GM12874 (cell line): Measurements from ENCODE around the gene CDK15.

ENCODE experiments used
- TF ChIP-seq, protein P1 (sequence below): IDR thresholded peaks from 2 replicates; pipeline ENCODE4 v1.5.1; 2011; ENCODE audit warnings: low read depth, mild to moderate bottlenecking, control low read depth, low read length, moderate library complexity; ENCODE audit not compliant: insufficient read depth

CDK15 gene

DNA sequence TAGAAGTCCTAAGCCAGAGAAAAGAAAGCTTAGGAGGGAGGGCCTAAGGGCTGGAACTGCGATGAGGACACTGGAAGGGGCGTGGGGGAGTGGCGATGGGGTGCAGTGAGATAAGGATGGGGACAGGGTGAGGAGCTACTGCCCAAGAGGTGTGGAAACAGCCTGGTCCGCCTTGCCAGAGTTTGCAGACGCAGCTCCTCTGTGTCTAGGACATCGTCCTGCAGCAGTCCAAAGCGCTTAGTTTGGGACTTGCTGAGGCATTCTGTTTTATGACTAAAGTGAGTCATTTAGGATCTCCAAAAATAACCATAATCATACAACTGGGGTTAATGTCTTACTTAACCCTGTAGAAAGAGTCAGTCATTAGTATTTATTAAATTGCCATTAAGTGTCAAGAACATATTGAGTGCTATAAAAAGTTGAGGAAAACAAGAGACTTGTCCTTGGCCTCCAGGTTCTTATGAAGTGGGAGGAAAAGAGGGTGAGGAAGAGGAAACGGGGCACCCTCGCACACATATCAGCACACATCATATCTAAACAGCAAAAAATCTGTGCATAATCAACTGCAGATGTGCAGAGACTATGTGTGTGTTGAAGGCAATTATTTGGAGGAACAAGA is 74.8 kb downstream of the CDK15 start:
- TF ChIP-seq, protein P1, sequence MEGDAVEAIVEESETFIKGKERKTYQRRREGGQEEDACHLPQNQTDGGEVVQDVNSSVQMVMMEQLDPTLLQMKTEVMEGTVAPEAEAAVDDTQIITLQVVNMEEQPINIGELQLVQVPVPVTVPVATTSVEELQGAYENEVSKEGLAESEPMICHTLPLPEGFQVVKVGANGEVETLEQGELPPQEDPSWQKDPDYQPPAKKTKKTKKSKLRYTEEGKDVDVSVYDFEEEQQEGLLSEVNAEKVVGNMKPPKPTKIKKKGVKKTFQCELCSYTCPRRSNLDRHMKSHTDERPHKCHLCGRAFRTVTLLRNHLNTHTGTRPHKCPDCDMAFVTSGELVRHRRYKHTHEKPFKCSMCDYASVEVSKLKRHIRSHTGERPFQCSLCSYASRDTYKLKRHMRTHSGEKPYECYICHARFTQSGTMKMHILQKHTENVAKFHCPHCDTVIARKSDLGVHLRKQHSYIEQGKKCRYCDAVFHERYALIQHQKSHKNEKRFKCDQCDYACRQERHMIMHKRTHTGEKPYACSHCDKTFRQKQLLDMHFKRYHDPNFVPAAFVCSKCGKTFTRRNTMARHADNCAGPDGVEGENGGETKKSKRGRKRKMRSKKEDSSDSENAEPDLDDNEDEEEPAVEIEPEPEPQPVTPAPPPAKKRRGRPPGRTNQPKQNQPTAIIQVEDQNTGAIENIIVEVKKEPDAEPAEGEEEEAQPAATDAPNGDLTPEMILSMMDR = no peak

DNA sequence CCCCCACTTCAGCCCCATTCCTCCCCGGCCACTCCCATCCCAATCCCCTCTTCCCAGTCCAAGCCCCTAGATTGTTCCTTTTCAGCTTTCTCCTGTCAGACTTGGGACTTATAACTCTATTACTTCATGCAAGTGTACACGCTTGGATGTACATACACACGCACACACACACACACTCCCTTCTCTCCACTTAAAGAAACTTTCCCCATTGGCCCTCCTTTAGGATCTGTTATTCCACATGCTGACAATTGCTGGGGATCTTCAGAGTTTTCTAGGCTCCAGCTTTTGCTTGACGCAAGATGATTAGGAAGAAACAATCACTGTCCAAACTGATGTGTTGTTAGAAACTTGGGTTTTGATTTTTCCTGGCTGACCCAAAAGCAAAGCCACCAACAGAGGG is 75.4 kb downstream of the CDK15 start:
- TF ChIP-seq, protein P1 = no peak

DNA sequence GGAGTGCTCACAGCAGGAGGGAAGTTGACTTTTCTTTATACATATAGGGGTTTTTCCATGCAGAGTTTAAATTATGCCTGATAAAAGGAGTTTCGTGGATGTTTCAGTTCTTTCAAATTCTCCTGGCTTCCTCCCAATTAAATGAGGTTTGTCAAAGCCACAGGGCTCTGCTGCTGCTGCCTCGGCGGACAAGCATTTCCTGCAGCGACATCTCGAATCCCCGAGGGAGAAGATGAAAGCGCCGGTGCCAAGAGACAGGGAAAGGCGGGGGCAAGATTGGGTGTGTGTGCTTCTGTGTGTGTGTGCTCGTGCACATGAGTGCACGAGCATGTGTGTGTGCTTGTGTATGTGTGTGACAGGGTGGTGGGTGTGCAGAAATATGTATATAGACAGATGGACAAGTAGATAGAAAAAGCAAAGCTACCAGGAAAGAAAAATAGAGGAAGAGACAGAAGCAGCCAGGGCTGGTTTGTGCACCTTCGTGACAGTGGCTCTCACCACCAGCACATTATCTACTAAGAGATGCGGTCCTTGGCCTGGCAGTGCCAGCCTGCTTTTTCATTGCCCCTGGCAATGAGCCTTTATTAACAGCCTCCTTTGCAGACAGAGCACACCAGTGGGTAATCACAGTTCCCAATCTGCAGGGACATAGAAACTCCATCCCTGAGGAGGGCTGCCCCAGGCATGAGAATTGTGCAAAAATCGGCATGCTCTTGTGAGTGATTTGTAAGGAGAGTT is 76.2 kb downstream of the CDK15 start:
- TF ChIP-seq, protein P1 = no peak

DNA sequence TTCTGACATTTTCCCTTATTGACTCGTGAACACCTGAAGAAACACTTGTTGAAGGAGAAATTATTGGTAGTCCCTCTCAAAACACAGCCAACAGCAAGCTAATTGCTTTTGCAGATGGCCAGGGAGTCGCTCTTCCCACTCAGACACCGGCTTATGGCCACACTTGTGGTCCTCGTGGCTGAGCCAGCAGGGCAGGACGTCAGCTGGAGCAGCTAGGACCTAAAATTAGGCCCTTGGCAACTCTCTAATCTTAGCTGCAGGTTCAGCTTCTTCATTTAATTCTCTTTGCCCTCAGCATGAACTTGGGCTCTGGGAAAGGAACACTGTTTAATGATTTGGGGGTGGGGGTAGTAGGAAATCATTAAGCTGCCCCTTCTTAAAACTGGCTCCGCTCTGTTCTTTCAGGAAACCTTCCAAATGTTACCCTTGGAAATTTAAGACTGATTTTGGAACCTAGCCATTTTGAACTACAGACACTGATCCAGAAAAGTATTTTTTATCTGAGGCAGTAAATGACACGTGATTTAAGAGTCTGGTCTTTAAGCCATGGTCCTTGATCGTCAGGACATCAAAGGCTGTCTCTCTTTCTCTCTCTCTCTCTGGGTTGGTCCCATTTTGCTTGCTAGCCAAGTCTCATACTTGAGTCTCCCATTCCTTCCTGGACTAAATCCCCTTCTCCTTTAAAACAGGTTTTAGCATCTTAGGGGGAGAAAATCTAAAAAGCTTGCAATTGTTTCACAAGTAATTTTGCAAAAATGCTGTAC is 77.5 kb downstream of the CDK15 start:
- TF ChIP-seq, protein P1 = no peak

DNA sequence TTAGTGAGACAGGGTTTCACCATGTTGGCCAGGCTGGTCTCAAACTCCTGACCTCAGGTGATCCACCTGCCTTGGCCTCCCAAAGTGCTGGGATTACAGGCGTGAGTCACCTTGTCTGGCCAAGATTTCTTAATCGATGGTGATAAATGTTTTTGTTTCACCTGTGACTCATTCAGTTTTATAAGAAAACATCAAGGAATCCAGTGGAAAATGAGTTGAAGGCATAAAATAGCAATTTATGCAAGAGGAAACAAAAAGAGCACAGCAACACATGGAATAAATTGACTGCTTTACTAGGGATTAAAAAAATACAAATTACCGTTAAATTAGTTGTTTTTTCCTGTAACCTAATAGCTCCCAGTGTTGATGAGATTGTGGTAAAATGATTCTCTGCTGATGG is 80.2 kb downstream of the CDK15 start:
- TF ChIP-seq, protein P1 = no peak

DNA sequence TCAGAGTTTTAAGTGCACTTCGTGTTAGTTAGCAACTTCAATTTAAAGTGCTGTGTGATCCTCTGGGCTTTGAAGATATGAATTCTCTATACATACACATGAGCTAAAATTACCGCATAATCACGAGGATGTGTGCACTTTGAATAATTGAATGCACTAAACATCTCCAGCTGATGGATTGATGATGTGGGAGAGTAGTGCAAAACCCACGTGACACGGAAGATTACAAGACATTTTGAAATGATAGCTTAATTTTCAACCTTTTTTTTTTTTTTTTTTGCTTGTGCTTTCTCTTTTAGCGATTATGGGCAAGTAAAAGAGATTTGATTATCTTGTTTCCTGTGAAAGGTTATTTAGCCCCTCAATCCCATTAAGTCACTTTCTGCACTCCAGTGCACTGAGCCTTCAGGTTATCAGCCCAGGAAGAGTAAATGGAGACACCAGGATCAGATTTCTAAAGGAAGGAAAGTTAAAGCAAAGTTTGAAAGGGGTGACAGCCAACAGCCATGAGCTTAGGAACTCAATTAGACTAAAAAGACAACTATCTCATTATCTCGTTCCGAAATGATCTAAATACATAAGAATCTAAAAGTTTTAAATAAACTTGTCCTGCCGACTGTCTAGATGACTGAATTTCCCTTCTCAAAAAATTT is 81.6 kb downstream of the CDK15 start:
- TF ChIP-seq, protein P1 = no peak

DNA sequence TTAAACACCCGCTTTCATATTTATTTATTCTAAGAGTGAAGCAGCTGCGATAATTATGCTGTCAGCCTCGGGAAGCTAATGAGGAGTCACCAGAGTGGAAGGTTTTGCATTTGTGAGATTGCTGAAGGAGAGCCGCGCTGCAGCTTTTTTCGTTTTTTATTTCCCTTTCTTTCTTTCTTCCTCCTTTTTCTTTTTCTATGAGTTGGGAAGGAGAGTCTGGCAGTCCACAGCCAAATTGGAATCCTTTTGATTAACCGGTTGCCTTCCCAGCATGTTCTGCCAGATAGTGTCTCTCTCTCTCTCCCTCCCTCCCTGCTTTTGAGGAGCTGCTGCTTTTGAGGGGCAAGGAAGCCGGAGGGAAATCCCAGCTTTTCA is 82.1 kb downstream of the CDK15 start:
- TF ChIP-seq, protein P1 = no peak
